ENCODE measurements around the gene CD82. TPM values are rescaled to one million over a fixed set of nuclear protein-coding genes. Genes with fewer than 3 reads are reported as not detected.
"Not testable (repeated sequence)": the region's sequence is repeated elsewhere in the genome, so short reads cannot be mapped to it uniquely, and the experiment has no call there.

CD82 gene
- total and polyA plus RNA-seq, 9 donors = 6.9 to 74.9 (median 29.5) TPM

DNA sequence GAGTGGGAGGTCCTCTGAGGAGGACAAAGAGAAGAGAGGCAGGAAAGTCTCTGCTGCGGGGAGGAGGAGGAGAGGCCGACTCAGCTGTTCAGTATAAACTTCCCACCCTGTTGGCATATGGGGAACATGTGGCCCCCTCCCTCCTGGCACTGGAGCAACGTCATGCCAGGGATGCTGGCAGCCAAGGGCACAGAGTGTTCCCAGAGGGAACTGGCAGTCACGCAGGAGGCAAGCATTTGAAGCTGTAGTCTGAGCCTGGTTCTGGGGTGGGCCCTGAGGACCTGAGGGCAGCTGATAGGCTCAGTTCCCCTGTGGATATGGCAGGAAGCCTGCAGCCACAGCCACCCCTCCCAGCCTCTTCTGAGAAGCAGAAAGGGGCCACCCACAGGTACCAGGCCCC is 94.2 kb downstream of the CD82 start:
- Histone ChIP-seq H3K27ac (no peak overlapping the region), H3K4me3 (no peak overlapping the region), H3K27me3 (no peaks in the 10 kb centered on the region), H3K4me1 (ENCODE audit: insufficient read depth) (no peaks in the 10 kb centered on the region), H3K36me3 (no peaks in the 10 kb centered on the region), H3K9me3 (no peaks in the 10 kb centered on the region)
- 57 to 58% (median 58%) methylated on average over 4 of the region's 4 CpGs for WGBS, 3 donors
- no peak for DNase-seq
- no peak for TF ChIP-seq POLR2A (IDR thresholded peaks at IDR 0.05)
- TF ChIP-seq, protein P1, sequence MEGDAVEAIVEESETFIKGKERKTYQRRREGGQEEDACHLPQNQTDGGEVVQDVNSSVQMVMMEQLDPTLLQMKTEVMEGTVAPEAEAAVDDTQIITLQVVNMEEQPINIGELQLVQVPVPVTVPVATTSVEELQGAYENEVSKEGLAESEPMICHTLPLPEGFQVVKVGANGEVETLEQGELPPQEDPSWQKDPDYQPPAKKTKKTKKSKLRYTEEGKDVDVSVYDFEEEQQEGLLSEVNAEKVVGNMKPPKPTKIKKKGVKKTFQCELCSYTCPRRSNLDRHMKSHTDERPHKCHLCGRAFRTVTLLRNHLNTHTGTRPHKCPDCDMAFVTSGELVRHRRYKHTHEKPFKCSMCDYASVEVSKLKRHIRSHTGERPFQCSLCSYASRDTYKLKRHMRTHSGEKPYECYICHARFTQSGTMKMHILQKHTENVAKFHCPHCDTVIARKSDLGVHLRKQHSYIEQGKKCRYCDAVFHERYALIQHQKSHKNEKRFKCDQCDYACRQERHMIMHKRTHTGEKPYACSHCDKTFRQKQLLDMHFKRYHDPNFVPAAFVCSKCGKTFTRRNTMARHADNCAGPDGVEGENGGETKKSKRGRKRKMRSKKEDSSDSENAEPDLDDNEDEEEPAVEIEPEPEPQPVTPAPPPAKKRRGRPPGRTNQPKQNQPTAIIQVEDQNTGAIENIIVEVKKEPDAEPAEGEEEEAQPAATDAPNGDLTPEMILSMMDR (IDR thresholded peaks at IDR 0.05) = no peak
- no peak for TF ChIP-seq EP300 (IDR thresholded peaks at IDR 0.05)
- intact Hi-C loops (cut with DNase I) = no loop called here

GRCh38 chr11:44660535-44660934 is 95.1 kb downstream of the CD82 start:
- H3K36me3 ChIP-seq; H3K27ac ChIP-seq; H3K4me3 ChIP-seq; H3K4me1 ChIP-seq (ENCODE audit: insufficient read depth); intact Hi-C loops (cut with DNase I); DNase-seq; H3K9me3 ChIP-seq; H3K27me3 ChIP-seq: not testable (repeated sequence)
- WGBS, 3 donors = 95 to 98% (median 96%) methylated on average over 3 of the region's 3 CpGs

- Histone ChIP-seq H3K4me1 (ENCODE audit: insufficient read depth) (no peaks in the 10 kb centered on the region), H3K4me3 (no peak overlapping the region), H3K27me3 (no peaks in the 10 kb centered on the region), H3K27ac (no peak overlapping the region), H3K36me3 (no peaks in the 10 kb centered on the region), H3K9me3 (no peaks in the 10 kb centered on the region)
- TF ChIP-seq, protein P1 (IDR thresholded peaks at IDR 0.05) = no peak
- no peak for TF ChIP-seq EP300 (IDR thresholded peaks at IDR 0.05)
- no peak for TF ChIP-seq POLR2A (IDR thresholded peaks at IDR 0.05)
- intact Hi-C loops (cut with DNase I) = no loop called here
- WGBS, 3 donors = 72 to 89% (median 86%) methylated on average over 7 of the region's 7 CpGs
- DNase-seq = no peak
Observed at GRCh38 chr11:44661311-44661717, 95.9 kb downstream of the CD82 start.

Small RNA genes within 50 kb of the gene (small RNA-seq; reads per million reads assigned to genes)
- not detected for gene AC104010.1

Other genes starting within 250 kb of the CD82 start
- gene TSPAN18, start 161.3 kb downstream of the CD82 start, total RNA-seq = 10 to 100 TPM in 4 of 7 donors, 1 to 10 TPM in 3; 2.1 to 25.1 (median 14.4) TPM
- 10 to 100 TPM; 11.6 to 35.3 TPM for gene TSPAN18, start 161.3 kb downstream of the CD82 start, polyA plus RNA-seq